ENCODE data around the gene CCDC170.

The CCDC170 gene

GRCh38 chr6:151561238-151561637 lies 67.4 kb downstream of the CCDC170 start:
- TF ChIP-seq CTCF (conservative IDR thresholded peaks at IDR 0.05; ENCODE audit: low read depth, low read length), result no peak
- H3K4me3 ChIP-seq (ENCODE audit: low read length), result no peak overlapping the region
- DNase-seq (ENCODE audit: low read depth), result no peak

GRCh38 chr6:151564654-151565053 lies 70.8 kb downstream of the CCDC170 start:
- TF ChIP-seq CTCF (conservative IDR thresholded peaks at IDR 0.05; ENCODE audit: low read depth, low read length), result no peak
- DNase-seq (ENCODE audit: low read depth), result no peak
- H3K4me3 ChIP-seq (ENCODE audit: low read length), result no peak overlapping the region

- TF ChIP-seq CTCF (conservative IDR thresholded peaks at IDR 0.05; ENCODE audit: low read depth, low read length), result no peak
- no peak overlapping the region for H3K4me3 ChIP-seq (ENCODE audit: low read length)
- DNase-seq (ENCODE audit: low read depth), result no peak
Measured at GRCh38 chr6:151565940-151566339, 72.1 kb downstream of the CCDC170 start.

- no peak for DNase-seq (ENCODE audit: low read depth)
- no peak for TF ChIP-seq CTCF (conservative IDR thresholded peaks at IDR 0.05; ENCODE audit: low read depth, low read length)
- H3K4me3 ChIP-seq (ENCODE audit: low read length), result no peak overlapping the region
Measured at GRCh38 chr6:151566557-151566956, 72.7 kb downstream of the CCDC170 start.

GRCh38 chr6:151576633-151577032 lies 82.8 kb downstream of the CCDC170 start:
- no peak for DNase-seq (ENCODE audit: low read depth)
- H3K4me3 ChIP-seq (ENCODE audit: low read length), result no peak overlapping the region
- TF ChIP-seq CTCF (conservative IDR thresholded peaks at IDR 0.05; ENCODE audit: low read depth, low read length), result no peak

GRCh38 chr6:151577257-151577656 lies 83.4 kb downstream of the CCDC170 start:
- H3K4me3 ChIP-seq (ENCODE audit: low read length), result no peak overlapping the region
- no peak for TF ChIP-seq CTCF (conservative IDR thresholded peaks at IDR 0.05; ENCODE audit: low read depth, low read length)
- DNase-seq (ENCODE audit: low read depth), result no peak

- H3K4me3 ChIP-seq (ENCODE audit: low read length), result no peak overlapping the region
- TF ChIP-seq CTCF (conservative IDR thresholded peaks at IDR 0.05; ENCODE audit: low read depth, low read length), result no peak
- DNase-seq (ENCODE audit: low read depth), result no peak
Measured at GRCh38 chr6:151585741-151586140, 91.9 kb downstream of the CCDC170 start.
